Left ventricle myocardium inferior (tissue), 1 donor: ENCODE results near the gene QSOX2. TPM values are rescaled to one million over a fixed set of nuclear protein-coding genes. Genes with fewer than 3 reads are reported as not detected.

Source experiments
- DNase-seq: peaks from one replicate; pipeline ENCODE4 v3.0.0-alpha.2; 2020
- H3K27ac ChIP-seq: fragments of 200-600 bp; replicated peaks from 2 replicates; pipeline ENCODE4 v1.8.0; 2021
- H3K27me3 ChIP-seq: fragments of 200-600 bp; 2 replicates; pipeline ENCODE4 v1.8.0; 2021; ENCODE audit warnings: low read depth
- H3K36me3 ChIP-seq: fragments of 200-600 bp; 2 replicates; pipeline ENCODE4 v1.8.0; 2021
- H3K4me1 ChIP-seq: fragments of 200-600 bp; 2 replicates; pipeline ENCODE4 v1.8.0; 2021
- H3K4me3 ChIP-seq: fragments of 200-600 bp; 2 replicates; pipeline ENCODE4 v1.8.0; 2021; ENCODE audit warnings: mild to moderate bottlenecking, moderate library complexity
- H3K9me3 ChIP-seq: fragments of 200-600 bp; replicated peaks from 2 replicates; pipeline ENCODE4 v1.8.0; 2021
- intact Hi-C: fragments of 100-400 bp; cut with micrococcal nuclease; formaldehyde crosslinking; loops from one replicate; pipeline ENCODE4 v1.11.0; 2022
- total RNA-seq: library from RNA; stranded (reverse); fragmentation: NEBNext Ultra II Directional; extraction: Animal tissue kit (Norgen Biotek cat#: 25700); gene quantifications from one replicate; pipeline ENCODE4 v1.2.1, GENCODE V29; 2021
- TF ChIP-seq, protein P1 (sequence below): fragments of 200-600 bp; IDR thresholded peaks from 2 replicates; pipeline ENCODE4 v1.8.0; 2021; ENCODE audit warnings: antibody characterized with exemption, mild to moderate bottlenecking, borderline replicate concordance
- donor health status: DM: no; HTN: yes; CAD: no; lungs with severe emphysema.

The QSOX2 gene
- total RNA-seq, 1 donor from 2014 or later: 8.0 TPM

DNA sequence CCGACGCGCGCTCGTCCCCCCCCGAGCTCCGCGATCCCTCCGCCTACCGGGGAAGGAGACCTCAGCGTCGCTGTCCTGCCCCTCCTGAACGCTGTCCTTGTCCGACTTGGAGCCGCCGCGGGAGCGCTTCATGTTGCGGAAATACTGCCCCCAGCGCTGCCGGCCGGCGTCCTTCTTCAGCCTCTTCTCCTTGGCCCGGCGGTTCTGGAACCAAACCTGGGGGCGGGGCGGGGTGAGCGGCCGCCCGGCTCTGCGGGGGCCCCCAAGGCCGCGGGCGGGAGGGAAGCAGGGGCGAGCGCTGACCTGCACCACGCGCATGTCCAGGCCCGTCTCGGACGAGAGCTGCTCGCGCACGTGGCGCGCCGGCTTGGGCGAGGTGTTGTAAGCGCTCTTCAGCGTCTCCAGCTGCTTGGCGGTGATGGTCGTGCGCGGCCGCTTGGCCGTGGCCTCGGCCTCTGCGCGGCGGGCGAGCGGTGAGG lies 47.0 kb downstream of the QSOX2 start:
- H3K27ac ChIP-seq: no peak overlapping the region
- H3K9me3 ChIP-seq: no peaks in the 10 kb centered on the region
- no peak overlapping the region for H3K4me3 ChIP-seq
- peaks cover 9% of the 10 kb centered on the region for H3K4me1 ChIP-seq
- peaks cover 100% of the 10 kb centered on the region for H3K27me3 ChIP-seq
- TF ChIP-seq, protein P1, sequence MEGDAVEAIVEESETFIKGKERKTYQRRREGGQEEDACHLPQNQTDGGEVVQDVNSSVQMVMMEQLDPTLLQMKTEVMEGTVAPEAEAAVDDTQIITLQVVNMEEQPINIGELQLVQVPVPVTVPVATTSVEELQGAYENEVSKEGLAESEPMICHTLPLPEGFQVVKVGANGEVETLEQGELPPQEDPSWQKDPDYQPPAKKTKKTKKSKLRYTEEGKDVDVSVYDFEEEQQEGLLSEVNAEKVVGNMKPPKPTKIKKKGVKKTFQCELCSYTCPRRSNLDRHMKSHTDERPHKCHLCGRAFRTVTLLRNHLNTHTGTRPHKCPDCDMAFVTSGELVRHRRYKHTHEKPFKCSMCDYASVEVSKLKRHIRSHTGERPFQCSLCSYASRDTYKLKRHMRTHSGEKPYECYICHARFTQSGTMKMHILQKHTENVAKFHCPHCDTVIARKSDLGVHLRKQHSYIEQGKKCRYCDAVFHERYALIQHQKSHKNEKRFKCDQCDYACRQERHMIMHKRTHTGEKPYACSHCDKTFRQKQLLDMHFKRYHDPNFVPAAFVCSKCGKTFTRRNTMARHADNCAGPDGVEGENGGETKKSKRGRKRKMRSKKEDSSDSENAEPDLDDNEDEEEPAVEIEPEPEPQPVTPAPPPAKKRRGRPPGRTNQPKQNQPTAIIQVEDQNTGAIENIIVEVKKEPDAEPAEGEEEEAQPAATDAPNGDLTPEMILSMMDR: no peak
- intact Hi-C loops: no loop called here
- H3K36me3 ChIP-seq: no peaks in the 10 kb centered on the region
- no peak for DNase-seq

DNA sequence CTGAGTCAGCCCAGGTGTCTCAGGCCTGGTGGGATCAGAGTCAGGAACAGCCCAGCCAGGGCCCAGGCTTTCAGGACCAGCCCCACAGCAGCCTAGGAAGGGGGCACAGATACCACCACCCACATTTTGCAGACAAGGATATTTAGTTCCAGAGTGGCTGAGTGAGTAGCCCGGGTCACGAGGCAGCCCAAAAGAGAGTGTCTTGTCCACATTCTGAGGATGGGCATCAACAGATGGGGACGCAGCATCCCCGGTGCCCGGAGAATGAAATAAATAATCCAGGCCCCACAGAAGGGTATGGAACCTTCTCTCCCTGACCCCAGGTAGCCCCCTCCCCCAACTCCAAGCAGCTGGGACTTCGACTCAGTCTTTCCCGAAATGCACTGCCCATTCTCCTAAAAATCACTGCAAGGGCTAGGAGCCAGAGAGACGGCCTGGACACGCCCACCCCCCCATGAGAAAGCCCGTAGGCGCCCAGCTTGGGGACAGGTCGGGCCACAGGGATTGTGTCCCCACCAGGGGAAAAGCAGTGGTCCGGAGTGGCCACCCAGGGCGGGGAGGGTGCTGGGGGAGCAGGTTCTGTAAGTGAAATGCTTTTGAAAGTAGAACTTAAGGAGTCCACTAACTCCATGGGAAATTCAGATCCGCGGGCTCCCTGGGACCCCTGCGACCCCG lies 47.5 kb downstream of the QSOX2 start:
- Histone ChIP-seq H3K27me3 (peaks cover 100% of the 10 kb centered on the region), H3K27ac (no peak overlapping the region), H3K4me1 (peaks cover 14% of the 10 kb centered on the region), H3K4me3 (no peak overlapping the region), H3K36me3 (no peaks in the 10 kb centered on the region), H3K9me3 (no peaks in the 10 kb centered on the region)
- DNase-seq: no peak
- intact Hi-C loops: no loop called here
- TF ChIP-seq, protein P1: no peak

DNA sequence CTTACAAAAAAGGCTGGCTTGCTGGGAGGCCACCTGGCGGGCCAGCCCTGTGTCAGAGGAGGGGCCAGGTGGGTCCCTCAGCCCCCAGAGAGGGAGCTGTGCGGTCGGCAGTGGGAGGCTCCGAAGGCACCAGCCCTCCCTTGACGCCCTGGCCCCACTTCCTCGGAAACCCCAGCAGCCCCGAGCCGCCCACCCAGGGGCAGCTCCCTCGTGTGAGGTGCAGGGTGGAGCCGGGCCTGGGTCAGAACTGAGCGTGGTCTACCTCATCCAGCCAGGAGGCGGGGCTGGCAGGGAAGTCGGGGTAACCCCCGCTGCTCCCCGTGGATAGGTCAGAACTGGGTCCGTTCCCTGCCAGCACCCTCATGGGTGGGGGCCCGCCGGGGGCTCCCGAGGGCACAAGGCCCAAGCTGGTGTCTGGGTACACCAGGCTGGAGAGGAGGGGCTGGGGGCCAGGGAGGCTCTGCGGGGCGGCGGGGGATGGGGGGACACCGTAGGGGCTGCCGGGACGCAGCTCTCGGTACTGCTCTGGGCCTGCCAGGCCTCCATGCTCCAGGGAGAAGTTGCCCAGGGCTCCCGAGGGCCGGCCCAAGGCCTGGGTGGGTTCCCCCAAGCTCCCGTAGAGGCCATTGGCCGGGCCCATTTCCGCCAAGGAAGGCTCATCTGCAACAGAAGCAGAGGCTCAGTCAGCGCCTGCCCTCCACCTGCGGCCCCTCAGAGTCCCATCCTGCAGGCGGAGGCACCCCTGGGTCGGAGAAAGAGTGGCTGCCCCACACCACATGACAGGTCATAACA lies 48.3 kb downstream of the QSOX2 start:
- peaks cover 100% of the 10 kb centered on the region for H3K27me3 ChIP-seq
- no peak for DNase-seq

DNA sequence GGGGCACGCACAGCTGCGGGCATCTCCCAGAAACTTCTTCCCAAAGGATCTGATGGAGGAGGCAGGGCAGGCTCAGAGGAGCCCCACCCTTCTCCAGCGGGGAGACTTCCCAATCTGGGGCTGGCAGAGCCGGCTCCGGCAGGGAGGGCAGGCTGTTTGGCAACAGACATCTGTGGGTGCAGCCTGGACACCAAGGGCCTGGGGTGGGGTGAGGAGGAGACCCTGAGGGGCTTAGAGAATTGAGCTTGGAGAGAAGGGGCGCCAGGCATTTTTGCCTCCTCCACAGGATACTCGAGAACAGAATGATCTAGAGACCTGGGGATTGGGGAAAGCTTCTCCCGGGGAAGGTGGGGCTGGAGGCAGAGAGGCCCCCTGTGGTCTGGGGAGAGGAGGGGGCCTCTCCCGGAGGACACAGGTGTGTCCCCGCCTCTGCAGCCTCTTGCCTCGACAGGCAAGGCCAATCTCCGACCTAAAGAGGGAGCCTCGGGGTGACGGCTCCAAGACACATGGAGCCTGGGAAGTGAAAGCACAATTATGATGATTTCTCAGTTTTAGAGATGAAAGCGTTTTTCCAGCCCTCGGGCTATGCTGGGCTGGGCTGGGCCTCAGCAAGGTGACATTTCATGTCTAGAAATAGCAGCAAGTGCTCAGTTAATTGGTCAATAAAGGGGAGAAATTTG lies 49.1 kb downstream of the QSOX2 start:
- Histone ChIP-seq H3K4me1 (peaks cover 19% of the 10 kb centered on the region), H3K4me3 (no peak overlapping the region), H3K27ac (no peak overlapping the region), H3K27me3 (peaks cover 100% of the 10 kb centered on the region), H3K36me3 (no peaks in the 10 kb centered on the region), H3K9me3 (no peaks in the 10 kb centered on the region)
- TF ChIP-seq, protein P1: no peak
- no peak for DNase-seq
- intact Hi-C loops: no loop called here

More for the DNA sequence above, 48.3 kb downstream of the QSOX2 start:
- Histone ChIP-seq H3K4me3 (no peak overlapping the region), H3K27ac (no peak overlapping the region), H3K36me3 (no peaks in the 10 kb centered on the region), H3K9me3 (no peaks in the 10 kb centered on the region), H3K4me1 (peaks cover 19% of the 10 kb centered on the region)
- TF ChIP-seq, protein P1: no peak
- intact Hi-C loops: no loop called here

DNA sequence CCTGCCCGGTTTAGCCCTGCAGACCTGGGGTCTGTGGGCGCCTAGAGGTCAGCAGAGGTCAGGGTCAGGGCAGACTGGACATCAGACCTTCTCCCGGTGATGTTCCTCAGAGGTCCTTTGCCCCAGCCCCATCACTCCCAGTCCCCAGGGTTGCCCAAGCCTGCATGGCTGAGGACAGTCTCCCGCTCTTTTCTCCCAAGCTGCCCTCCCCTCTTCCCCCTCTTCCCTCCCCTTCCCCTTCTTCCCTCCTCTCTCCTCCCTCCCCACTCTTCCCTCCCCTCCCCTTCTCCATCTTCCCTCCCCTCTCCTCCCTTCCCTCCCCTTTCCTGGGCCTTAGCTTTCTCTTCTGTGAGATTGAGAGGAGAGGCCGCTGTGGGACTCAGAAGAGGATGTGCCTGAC lies 51.1 kb downstream of the QSOX2 start:
- H3K9me3 ChIP-seq: no peaks in the 10 kb centered on the region
- no peak for DNase-seq
- TF ChIP-seq, protein P1: no peak
- H3K4me3 ChIP-seq: no peak overlapping the region
- no peak overlapping the region for H3K27ac ChIP-seq
- H3K27me3 ChIP-seq: peaks cover 100% of the 10 kb centered on the region
- H3K36me3 ChIP-seq: no peaks in the 10 kb centered on the region
- H3K4me1 ChIP-seq: peaks cover 19% of the 10 kb centered on the region
- intact Hi-C loops: no loop called here
